NCI-H524 (cell line): ENCODE measurements around the gene BMP6.

Experiments
- DNase-seq, 2 experiments: peaks; one replicate each; lab custom pipeline; 2025; lab: John Stamatoyannopoulos, UW

BMP6 gene

DNA sequence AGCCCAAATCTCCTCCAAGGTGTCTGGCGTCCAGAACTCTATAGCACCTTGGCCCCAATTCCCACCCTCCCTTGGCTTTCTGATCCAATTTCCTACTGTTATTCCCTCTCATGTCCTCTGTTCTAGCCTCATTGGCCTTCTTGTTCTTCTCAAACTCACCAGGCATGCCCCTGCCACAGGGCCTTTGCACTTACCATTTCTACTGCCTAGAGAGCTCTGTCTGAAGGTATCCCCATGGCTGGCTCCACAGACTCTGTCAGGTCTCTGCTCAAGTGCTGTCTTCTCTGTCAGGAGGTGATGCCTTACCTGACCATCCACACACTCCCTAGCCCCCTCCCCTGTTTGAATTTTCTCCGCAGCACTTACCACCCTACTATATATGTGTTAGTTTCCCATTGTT, 5.6 kb upstream of the BMP6 start:
- no peak for DNase-seq

DNA sequence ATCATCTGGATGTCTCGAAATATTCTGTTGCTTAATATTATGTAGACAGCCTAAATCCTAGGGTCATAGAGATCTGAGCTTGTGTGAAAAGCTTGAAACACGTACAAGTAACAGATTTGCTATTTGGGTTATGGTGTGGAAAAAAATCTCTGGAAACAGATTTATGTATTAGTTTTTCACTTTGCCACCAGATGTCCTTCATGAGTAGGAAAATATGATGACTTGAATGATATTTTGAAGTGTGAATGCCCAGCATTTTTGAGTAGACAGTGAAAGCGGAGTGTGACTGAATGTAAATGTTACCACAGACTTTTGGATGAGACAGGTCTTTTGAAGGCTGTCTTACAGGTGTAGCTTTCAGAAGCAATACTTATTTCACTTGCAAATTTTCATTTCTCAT, 4.2 kb upstream of the BMP6 start:
- DNase-seq: peak in 1 of 2 experiments; percentile 58

DNA sequence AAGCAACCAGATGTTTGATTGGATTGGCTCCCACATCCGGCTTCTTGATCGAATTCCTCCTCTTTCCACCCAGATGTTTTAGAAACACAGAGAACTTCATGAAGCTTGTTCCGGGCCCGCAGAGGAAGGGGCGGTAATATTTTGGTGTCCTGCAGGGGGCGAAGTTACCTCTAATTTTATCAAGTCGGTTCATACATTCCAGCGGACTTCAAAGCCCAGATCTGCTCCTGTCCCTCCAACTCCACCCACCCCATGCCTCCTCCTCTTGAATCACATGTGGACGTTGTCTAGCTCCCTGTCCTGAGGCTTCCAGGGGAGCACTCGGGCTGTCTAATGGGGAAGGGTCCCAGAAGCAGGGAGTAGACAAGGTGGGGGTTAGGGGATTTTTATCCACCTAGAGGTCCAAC, 2.9 kb upstream of the BMP6 start:
- DNase-seq: peak; percentile 61 to 78

DNA sequence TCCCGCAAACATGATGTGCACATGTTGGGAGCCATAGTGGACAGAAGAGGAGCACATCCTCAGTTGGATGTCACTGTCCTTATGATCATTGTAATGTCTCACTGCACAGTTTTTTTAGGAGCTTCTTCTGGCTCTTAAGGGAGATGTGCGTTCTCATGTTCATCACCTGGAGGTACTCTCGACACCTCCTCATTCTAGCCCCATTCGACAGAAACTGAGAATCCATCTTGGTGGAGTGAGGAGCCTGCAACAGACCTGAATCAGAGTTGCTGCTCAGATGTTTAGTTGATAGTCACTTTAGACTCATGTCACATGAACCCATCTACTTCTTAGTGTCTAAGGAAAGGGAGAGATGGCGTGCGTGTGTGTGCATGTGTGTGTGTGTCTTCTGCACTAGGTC, 2.3 kb upstream of the BMP6 start:
- DNase-seq: no peak

DNA sequence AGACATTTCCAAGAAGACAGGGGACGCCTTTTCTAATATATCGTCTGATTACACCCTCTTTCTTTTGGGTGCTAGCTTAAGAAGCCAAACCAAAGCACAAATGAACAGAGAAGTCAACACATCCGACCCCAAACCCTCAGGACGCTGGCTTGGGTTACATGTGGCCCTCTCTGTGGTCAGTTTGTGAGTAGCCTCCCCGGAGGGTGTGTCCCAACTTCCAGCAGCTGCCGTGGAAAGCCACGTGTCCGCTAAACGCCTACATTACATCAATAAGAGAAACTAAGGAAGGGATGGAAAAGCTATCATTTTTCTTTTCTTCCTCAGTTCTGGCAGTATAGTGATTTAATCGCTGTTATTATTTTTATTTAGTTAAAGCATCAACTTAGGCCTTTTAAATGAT, 487 bp upstream of the BMP6 start:
- DNase-seq: no peak

DNA sequence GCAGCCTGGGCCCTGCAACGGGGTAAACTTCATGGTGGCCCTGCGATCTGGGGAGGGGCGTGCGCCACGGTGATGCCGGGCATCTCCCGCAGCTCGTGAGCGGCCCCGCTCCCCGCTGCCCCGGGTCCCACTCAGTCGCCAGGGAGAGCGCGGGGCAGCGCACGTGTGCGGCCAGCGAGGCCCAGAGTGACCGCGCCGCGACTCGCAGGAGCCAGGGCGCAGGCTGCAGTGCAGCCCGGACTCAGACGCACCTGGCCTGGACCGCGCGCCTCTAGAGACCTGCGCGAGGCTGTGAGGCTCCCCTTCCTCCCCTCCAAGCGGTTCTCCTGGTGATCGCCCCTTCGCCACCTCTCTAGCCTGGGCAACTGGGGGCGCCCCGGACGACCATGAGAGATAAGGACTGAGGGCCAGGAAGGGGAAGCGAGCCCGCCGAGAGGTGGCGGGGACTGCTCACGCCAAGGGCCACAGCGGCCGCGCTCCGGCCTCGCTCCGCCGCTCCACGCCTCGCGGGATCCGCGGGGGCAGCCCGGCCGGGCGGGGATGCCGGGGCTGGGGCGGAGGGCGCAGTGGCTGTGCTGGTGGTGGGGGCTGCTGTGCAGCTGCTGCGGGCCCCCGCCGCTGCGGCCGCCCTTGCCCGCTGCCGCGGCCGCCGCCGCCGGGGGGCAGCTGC, 652 bp downstream of the BMP6 start:
- DNase-seq: peak in 1 of 2 experiments; percentile 51

DNA sequence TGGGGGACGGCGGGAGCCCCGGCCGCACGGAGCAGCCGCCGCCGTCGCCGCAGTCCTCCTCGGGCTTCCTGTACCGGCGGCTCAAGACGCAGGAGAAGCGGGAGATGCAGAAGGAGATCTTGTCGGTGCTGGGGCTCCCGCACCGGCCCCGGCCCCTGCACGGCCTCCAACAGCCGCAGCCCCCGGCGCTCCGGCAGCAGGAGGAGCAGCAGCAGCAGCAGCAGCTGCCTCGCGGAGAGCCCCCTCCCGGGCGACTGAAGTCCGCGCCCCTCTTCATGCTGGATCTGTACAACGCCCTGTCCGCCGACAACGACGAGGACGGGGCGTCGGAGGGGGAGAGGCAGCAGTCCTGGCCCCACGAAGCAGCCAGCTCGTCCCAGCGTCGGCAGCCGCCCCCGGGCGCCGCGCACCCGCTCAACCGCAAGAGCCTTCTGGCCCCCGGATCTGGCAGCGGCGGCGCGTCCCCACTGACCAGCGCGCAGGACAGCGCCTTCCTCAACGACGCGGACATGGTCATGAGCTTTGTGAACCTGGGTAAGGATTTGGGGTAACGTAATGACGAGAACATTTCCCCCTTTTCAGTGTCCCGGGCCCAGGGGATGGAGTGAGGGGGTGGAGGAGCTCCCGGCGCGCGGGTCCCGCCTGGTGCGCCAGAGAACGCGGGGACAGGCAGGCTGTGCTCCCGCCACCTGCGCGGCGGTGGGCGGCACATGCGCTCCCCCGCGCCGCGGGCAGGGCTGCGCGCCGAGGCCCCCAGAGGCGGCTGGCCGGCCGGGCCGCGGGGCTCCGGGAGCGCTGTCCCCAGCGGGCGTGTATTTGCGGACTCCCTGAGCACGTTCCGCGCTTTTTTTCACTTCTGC, 1.4 kb downstream of the BMP6 start:
- peak in 1 of 2 experiments; percentile 26 for DNase-seq

DNA sequence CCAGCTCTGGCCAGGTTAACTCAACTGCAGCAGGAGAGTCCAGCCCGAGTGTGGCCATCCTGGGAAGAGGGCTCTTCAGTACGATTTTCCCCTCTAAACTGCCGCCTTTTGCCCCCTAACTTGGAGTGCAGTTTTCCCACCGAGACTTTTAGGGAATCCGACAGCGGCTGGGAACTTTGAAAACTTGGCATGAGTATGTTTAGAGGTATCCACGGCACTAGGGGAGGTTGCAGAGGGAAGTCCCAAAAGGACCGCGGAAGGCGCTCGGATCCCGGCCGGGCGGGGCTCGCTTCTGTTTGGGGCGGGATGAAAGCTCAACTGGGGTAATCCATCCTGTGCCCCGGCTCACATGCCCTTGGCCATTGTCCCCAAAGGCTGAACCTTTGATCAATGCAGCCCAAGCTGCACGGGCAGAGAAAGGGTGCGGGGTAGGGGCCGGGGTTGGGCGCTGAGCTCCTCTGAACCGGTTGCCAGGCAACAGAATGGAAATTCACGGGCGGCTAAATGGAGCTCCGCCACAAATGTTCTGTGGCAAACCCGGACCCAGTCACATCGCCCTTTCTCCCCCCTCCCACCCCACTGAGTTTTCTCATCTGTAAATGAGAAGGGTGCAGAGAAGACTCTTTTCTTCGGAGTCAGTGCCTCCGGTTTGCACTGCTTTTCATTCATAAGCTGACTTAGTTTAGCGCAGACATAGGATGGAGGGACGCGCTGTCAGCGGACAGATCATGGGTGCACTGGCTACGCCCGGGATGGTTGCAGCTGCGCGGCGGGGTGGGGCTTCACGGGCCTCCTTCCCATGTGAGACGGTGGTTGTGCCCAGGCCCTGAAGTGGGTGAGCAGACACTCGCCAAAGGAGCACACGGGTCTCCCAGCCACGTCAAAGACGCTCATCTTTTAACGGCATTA, 2.3 kb downstream of the BMP6 start:
- peak; percentile 48 to 66 for DNase-seq

DNA sequence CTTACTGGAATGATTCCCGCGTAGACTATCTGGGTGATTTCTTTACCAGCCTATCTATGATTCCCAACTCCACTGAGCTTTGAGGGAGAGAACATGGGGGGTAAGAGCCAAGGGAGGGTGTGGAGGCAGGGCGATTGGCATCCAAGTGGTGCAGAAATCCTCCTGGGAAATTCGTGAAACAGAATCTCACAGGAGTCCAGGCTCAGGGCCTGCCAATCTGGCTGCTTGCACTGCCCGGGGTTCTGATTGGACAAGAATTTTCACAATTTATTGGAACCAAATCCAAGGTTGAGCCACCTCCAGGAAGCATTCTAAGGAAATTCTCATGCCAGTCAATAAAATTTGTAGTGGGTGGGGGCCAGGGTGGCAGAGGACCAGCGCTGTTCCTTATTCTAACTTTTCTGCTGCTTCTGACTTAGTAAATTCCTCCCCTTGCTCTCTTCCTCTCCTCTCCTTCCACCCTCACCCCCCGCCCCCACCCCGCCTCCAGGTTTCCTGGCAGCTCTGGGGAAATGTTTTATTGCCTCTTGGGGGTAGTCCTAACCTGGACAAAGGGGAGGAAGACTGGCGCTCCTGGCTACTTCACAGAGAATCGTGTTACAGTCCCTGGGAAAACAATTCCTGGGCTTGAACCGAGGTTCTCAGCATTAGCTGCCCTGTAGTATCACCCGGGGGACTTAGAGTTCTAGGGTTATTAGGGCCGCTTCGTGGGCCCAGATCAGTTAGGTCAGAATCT, 3.1 kb downstream of the BMP6 start:
- DNase-seq: peak in 1 of 2 experiments; percentile 55

DNA sequence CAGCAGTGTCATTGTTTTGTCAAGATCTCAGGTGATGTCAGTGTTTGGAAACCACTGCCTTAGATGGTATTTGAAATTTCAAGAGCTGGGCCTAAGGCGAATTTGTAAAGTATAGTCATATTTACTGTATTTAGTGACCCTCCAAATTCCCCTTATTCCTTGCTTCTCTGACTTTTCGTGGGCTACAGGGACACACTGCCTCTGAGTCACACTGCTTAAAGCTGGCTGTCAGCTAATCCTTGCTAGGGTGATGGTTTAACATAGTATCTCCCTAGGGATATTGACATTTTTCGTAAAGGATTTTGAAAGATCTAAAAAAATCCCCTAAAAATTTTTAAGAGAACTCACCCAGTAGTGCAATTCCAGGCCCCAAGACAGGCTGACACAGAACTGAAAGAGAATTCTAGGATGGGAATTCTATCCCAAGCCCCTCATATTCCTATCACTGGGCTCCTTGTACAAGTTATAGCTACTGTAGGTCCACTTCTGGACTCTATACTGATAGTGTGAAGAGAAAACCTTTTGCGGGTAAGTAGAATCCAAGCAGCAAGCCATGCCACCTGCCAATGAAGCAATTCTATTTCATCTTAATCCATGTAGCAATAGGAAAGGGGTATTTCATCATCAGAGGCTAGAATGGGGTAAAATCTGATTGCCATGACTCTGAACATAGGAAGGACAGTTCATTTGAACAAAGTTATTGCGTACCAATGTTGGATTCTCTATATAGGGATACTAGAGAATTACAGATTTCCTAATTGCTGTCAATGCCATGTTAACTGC, 4.3 kb downstream of the BMP6 start:
- no peak for DNase-seq

DNA sequence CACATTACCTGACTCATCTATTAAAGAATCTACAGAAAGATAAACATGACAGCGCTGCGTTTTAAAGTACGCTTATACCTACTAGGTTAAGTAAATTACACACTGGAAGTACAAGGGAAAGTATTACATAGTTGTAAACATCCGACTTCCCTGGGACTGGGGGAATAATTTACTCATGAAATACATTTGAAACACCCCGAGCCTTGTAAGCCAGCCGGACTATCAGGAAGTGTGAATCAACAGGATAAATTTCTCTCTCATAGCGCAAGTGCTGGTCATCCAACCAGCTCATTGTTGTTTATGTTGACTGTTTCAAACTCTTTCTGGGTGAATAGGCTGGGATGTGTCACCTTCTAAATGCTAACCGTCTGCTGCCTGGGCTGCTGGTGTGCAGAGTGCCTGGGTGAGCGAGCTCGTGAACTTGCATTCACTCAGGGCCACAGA, 4.9 kb downstream of the BMP6 start:
- DNase-seq: no peak

DNA sequence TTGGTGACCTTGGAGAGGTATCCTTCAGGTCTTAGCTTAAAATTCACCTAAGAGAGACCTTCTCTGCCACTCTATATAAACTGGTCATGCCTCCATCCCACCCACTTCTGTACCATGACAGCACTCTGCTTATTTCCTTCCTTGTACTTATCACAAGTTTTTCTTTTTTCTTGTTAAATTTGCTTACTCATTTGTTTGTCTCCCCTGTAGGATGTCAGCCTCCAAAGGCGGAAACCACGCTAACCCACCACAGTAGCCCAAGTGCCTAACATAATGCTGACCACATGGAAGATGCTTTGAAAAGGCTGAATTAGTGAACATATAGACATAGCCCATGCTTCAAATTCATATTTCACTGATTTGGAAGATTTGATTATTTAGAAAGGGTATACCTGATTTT, 5.4 kb downstream of the BMP6 start:
- DNase-seq: no peak

DNA sequence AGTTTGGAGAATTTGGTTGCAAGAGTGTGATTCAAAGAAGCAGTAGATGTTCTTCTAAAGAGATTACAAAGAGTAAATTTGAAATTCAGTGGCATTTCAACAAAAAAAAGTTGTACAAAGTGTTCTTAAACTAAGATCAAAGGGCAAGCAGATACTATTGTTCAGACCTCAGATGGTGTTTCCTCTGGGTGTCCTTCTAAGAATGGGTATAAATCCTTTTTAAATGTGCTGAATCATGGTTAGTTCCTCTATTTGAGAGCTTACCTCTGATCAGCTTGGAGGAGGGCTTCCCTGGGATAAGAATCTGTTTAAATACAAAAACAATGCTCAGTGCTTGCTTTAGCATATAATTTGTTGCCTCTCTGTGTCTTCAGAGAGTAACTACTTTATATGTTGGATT, 6.3 kb downstream of the BMP6 start:
- no peak for DNase-seq

DNA sequence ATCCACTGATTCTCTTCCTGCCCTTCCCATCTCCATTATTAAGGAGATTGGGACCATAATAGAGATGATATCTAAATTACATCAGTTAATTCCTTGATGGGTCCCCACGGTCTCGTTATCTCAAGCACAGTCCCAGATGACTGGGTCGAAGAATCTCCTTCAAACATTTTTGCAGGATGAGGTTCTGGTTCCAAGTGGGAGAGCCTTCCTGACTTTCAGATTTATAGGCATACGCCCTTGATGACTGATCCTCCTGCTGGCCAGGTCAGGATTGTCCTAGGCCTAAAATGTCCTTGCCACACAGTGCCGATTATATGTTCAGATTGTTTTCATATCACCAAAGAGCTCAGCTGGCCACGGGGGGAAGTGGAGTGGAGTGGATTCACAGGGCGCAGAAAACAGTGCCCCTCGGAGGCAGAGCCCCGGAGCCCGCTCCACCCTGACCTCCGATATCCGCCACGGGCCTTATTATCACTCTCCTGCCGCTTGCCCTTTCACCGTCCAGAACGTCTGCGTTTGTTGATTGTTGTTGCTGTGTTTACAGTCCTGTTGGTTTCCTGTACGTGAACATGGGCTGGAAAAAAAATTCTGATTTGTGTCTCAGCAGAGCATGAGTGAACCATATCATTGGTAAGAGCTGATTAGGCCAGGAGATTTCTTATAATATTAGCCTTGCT, 8.9 kb downstream of the BMP6 start:
- no peak for DNase-seq

DNA sequence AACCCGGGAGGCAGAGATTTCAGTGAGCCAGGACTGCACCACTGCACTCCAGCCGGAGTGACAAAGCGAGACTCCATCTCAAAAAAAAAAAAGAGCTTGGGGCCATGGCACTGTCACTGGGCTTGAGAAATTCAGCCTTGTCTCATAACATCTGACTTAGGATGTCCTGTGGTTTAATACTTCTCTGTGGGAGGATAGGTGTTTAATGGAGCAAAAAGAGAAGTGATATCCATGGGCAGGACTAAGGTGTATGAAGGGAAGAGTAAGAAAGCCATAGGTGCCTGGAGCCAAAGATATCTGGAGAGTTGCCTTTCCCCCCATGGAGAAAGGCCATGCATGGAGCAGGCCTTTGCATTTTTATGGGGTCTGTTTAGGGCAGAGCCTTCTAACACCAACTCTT, 11.2 kb downstream of the BMP6 start:
- no peak for DNase-seq

DNA sequence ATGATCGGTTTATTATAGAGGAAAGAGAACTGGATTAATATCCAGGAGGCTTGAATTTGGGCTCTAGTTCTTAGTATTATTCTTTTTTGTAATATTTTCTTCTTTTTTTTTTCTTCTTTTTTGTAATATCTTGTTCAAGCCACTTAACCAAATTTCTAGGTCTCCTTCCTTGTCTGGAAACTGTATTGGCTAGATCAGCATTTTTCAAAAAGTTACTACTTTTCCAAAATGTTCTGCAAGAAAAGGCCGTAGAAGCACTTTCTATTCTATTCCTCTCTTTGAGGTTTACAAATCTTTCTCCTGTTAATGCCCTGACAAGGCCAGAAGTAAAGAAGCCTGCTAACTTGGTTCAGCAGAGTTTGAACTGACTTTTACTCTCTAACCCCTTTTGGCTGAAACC, 12.0 kb downstream of the BMP6 start:
- no peak for DNase-seq

DNA sequence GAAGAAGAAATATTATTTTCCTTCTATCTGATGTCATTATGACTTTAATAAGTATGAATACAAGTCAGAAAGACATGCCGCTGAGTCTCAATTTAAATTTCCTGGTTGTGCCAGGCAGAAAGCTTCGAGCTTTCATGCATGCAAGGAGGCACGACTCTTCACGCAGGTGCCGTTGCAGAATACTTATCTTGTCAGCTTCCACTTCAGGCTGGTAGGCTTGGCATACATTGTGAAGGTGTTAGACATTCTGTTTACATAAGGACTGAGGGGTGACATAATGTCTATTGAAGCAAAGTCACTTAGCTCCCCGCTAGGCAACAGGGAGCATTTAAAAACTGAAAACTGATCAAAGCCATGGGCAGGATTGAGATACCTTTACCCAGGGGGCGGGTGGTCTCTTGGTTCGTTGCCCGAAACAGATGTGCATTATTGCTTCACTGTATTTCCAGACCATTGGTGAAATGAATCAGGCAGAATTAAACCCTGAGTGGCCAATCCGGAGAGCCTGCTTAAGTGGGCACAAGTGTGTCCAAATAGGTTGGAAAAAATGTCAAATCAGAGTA, 16.4 kb downstream of the BMP6 start:
- peak in 1 of 2 experiments; percentile 11 for DNase-seq

DNA sequence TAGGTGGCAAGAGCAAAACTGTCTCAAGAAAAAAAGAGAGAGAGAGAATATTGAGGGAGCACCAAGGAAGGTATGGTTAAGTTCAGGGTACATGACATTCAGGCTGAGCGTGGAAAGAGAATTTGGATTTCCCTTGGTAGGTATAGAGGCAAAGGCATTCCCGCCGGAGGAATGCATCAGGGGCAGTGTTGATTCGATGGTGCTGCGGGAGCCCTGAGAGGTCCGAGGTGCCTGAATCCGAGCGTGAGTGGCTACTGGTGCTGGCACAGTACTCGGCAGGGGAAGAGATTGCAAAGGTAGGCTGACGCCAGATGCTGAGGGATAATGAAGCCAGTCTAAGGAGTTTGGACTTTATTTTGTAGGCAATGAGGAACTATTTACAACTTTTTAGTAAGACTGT, 20.0 kb downstream of the BMP6 start:
- DNase-seq: no peak

DNA sequence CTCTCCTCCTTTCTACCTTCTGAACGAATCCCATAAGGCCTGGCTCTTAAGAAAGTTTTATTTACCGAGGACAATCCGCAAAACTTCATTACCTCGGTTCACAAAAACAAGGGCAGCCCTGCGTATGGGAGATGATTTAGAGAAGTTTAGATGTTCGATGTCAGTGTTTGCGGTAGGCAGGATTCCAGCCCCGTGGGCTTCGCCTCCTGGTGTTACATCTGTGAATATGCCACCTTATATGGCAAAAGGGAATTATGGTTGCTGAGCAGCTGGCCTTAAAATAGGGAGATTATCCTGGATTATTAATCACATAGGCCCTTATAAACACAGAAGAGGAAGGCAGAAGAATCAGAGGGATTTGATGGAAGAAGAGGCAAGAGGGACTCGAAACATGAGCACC, 21.1 kb downstream of the BMP6 start:
- DNase-seq: peak; percentile 51 to 81

DNA sequence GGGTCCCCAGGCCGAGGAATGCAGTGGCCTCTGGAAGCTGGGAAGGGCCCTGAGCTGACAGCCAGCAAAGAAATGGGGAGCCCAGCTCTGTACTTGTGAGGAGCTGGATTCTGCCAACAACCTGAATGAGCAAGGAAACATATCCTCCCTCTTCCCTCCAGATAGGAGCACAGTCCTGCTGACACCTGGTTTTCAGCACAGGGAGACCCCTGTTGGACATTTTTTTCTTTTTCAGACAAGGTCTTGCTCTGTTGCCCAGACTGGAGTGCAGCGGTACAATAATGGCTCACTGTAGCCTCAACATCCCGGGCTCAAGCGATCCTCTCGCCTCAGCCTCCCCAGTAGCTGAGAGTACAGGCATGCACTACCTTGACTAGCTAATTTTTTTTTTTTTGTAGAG, 21.5 kb downstream of the BMP6 start:
- DNase-seq: no peak
